ENCODE measurements around the gene NTNG1. TPM values are rescaled to one million over a fixed set of nuclear protein-coding genes. Genes with fewer than 3 reads are reported as not detected.

Gene NTNG1
- total RNA-seq, 1 donor from 2014 or later, result 2.4 TPM

DNA sequence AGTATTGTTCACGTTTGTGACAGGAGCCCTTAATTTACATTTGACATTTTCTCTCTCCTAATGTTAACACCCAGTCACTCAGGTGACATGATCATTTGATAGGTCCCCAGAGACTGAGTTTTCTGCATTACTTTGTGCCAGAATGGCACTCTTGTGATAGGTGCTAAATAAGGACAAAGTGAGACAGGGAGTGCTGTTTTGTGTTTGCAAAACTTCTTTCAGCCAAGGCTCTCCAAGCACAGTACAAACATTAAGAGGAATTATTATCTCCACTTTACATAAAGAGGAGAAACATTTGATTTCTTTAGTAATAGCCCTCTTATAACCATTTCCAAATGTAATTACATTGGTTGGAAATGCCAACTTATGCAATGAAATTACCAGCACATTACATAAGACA, 355.2 kb downstream of the NTNG1 start:
- no peak for DNase-seq (ENCODE audit: low read depth)
- TF ChIP-seq, protein P1, sequence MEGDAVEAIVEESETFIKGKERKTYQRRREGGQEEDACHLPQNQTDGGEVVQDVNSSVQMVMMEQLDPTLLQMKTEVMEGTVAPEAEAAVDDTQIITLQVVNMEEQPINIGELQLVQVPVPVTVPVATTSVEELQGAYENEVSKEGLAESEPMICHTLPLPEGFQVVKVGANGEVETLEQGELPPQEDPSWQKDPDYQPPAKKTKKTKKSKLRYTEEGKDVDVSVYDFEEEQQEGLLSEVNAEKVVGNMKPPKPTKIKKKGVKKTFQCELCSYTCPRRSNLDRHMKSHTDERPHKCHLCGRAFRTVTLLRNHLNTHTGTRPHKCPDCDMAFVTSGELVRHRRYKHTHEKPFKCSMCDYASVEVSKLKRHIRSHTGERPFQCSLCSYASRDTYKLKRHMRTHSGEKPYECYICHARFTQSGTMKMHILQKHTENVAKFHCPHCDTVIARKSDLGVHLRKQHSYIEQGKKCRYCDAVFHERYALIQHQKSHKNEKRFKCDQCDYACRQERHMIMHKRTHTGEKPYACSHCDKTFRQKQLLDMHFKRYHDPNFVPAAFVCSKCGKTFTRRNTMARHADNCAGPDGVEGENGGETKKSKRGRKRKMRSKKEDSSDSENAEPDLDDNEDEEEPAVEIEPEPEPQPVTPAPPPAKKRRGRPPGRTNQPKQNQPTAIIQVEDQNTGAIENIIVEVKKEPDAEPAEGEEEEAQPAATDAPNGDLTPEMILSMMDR (IDR thresholded peaks at IDR 0.05; ENCODE audit: insufficient read depth, low read length, severe bottlenecking), result no peak
- H3K27me3 ChIP-seq (ENCODE audit: control insufficient read depth, insufficient read depth, low read length), result no peaks in the 10 kb centered on the region
- no peak overlapping the region for H3K4me3 ChIP-seq (ENCODE audit: low read depth, low read length)
- no peaks in the 10 kb centered on the region for H3K36me3 ChIP-seq (ENCODE audit: control insufficient read depth, insufficient read depth, low read length)
- FAIRE-seq, result no peak

DNA sequence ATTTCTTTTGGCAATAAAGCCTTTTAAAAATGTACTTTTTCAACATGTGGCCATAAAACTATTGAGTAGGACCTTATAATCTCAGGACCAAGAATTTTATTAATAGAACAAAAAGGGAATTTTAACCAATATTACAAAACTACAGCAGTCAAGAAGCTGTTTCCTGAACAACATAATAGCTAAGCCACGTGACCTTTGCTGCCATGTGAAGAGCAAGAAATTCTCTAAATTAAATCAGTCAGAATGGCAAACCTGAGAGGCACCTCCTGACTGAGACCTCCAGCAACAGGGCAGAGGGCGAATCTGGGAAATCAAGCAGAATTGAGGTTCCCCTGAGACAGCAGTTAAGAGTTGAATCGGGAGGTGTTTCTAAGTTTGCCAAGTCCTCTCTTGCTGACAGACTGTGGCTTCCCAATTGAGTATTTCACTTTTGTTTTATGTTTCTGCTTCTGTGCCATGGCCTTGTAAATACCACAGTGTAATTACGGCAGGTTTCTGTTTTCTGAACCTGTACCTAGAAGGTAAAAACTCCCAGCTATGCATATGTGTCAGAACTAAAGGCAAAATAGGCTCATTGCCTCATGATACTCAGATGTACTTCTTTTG, 358.4 kb downstream of the NTNG1 start:
- no peak for FAIRE-seq
- TF ChIP-seq, protein P1 (IDR thresholded peaks at IDR 0.05; ENCODE audit: insufficient read depth, low read length, severe bottlenecking), result no peak
- no peaks in the 10 kb centered on the region for H3K36me3 ChIP-seq (ENCODE audit: control insufficient read depth, insufficient read depth, low read length)
- no peaks in the 10 kb centered on the region for H3K27me3 ChIP-seq (ENCODE audit: control insufficient read depth, insufficient read depth, low read length)
- no peak overlapping the region for H3K4me3 ChIP-seq (ENCODE audit: low read depth, low read length)
- no peak for DNase-seq (ENCODE audit: low read depth)

DNA sequence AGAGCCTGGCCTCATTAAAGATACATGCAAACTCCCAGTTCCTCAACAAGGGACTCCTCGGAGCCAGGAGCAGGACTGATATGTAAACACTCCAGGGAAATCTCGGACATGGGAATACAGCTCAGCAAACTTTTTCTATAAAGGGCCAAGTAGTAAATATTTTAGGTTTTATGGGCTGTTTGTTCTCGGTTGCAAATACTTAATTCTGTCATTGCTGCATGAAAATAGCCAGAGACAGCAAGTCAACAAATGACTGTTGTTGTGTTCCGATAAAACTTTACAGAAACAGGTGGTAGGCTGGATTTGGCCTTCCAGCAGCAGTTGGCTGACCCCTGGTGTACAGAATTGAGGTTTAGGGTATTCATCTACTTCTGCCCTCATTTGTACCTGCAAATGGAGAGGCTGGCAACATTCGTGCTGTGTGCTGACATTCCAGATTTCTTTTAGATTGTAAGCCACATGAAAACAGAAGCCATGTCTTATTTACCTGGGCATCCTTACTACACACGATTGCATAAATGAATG, 360.3 kb downstream of the NTNG1 start:
- DNase-seq (ENCODE audit: low read depth), result no peak
- Histone ChIP-seq H3K27me3 (ENCODE audit: control insufficient read depth, insufficient read depth, low read length) (no peaks in the 10 kb centered on the region), H3K36me3 (ENCODE audit: control insufficient read depth, insufficient read depth, low read length) (no peaks in the 10 kb centered on the region), H3K4me3 (ENCODE audit: low read depth, low read length) (no peak overlapping the region)
- no peak for FAIRE-seq
- TF ChIP-seq, protein P1 (IDR thresholded peaks at IDR 0.05; ENCODE audit: insufficient read depth, low read length, severe bottlenecking), result no peak

DNA sequence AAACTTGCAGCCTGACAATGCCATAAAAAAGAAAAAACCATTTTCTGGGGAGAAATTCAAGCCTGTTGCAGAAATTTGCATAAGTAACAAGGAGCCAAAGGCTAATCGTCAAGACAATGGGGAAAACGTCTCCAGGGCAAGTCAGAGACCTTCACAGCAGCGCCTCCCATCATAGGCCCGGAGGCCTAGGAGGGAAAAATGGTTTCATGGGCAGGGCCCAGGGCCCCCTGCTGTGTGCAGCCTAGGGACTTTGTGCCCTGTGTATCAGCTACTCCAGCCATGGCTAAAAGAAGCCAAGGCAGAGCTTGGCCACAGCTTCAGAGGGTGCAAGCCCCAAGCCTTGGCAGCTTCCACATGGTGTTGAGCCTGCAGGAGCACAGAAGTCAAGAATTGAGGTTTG, 369.5 kb downstream of the NTNG1 start:
- H3K27me3 ChIP-seq (ENCODE audit: control insufficient read depth, insufficient read depth, low read length), result no peaks in the 10 kb centered on the region
- FAIRE-seq (no peak), DNase-seq (ENCODE audit: low read depth) (no peak)
- no peak overlapping the region for H3K4me3 ChIP-seq (ENCODE audit: low read depth, low read length)
- TF ChIP-seq, protein P1 (IDR thresholded peaks at IDR 0.05; ENCODE audit: insufficient read depth, low read length, severe bottlenecking), result no peak
- H3K36me3 ChIP-seq (ENCODE audit: control insufficient read depth, insufficient read depth, low read length), result no peaks in the 10 kb centered on the region

DNA sequence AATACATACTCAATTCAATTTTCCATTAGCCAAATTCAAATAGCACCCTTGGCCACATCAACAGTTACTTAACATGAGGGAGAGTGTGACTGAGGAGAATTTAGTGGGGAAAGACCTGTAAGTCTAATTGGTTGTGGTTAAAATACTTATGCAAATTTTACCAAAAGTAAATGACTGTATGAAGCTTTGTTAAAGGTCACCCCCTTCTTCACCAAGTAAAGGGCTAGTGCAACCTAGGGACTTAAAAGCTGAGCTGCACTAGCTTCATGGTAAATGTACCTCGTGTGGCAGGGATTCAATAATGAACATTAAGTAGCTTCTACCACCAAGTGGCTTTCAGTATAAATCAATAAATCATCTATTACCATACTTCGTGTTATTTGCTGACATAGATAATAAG, 372.0 kb downstream of the NTNG1 start:
- Histone ChIP-seq H3K27me3 (ENCODE audit: control insufficient read depth, insufficient read depth, low read length) (no peaks in the 10 kb centered on the region), H3K36me3 (ENCODE audit: control insufficient read depth, insufficient read depth, low read length) (no peaks in the 10 kb centered on the region), H3K4me3 (ENCODE audit: low read depth, low read length) (no peak overlapping the region)
- TF ChIP-seq, protein P1 (IDR thresholded peaks at IDR 0.05; ENCODE audit: insufficient read depth, low read length, severe bottlenecking), result no peak
- DNase-seq (ENCODE audit: low read depth) (no peak), FAIRE-seq (no peak)

DNA sequence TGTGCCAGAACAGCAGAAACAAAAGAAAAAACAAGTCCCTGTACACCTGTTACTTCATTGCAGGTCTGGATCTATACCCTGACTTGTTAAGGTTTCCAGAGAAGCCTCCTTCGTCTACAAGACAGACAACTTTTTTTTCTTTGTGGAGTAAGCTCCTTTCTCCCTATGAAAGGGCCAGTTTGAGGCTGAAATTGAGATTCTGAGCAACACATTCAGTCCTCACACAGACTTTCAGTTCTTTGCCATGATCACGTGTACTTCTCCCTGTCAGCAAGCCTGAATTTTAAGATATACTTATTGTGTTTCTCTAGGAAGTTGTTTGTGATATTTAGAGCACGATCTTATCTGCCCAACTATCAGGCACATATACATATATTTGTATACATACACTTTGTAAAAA, 374.0 kb downstream of the NTNG1 start:
- no peak overlapping the region for H3K4me3 ChIP-seq (ENCODE audit: low read depth, low read length)
- no peak for DNase-seq (ENCODE audit: low read depth)
- TF ChIP-seq, protein P1 (IDR thresholded peaks at IDR 0.05; ENCODE audit: insufficient read depth, low read length, severe bottlenecking), result no peak
- FAIRE-seq, result no peak
- H3K27me3 ChIP-seq (ENCODE audit: control insufficient read depth, insufficient read depth, low read length), result no peaks in the 10 kb centered on the region
- no peaks in the 10 kb centered on the region for H3K36me3 ChIP-seq (ENCODE audit: control insufficient read depth, insufficient read depth, low read length)

Data from bronchial epithelial cell (primary cell).